ENCODE measurements around the gene SOHLH1. TPM values are rescaled to one million over a fixed set of nuclear protein-coding genes. Genes with fewer than 3 reads are reported as not detected.

Gene SOHLH1
- total RNA-seq, 2 experiments from 2014 or later: not detected

DNA sequence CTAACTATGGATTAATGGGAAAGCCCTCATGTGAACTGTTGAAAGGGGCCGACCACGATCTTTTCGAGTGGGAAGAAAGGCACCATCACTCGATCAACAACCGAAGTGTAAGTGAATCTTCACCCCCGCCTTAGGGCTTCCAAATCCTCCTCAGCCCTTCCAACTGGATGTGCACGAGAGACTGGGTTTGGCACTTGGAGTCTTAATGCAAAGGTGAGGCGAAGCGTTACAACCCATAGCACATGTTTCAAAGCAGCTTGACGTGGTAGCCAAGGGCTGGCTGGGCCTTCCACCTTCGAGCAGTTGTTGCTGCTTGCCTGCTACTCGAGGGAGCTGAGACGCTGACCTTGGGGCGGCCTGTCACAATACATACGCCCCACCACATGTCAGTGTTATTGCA, 41.9 kb downstream of the SOHLH1 start:
- Histone ChIP-seq H3K4me2 (ENCODE audit: low read length) (no peak overlapping the region), H3K36me3 (ENCODE audit: insufficient read depth, low read length) (no peaks in the 10 kb centered on the region), H3K79me2 (ENCODE audit: insufficient read depth, low read depth, low read length) (no peaks in the 10 kb centered on the region), H4K20me1 (ENCODE audit: insufficient read depth, low read length) (no peaks in the 10 kb centered on the region), H3K4me3 (ENCODE audit: low read depth, low read length, poor library complexity, severe bottlenecking) (no peak overlapping the region), H3K4me1 (ENCODE audit: insufficient read depth, low read length, poor library complexity, severe bottlenecking) (no peaks in the 10 kb centered on the region), H3K27ac (ENCODE audit: low read depth, low read length, poor library complexity, severe bottlenecking) (no peak overlapping the region), H3K9me2 (ENCODE audit: insufficient read depth, low read length) (no peaks in the 10 kb centered on the region), H2AFZ (ENCODE audit: low read length) (no peak overlapping the region), H3K9me3 (ENCODE audit: low read length) (no peaks in the 10 kb centered on the region)
- intact Hi-C loops (cut with micrococcal nuclease; ENCODE audit: unreplicated experiment): no loop called here
- BruUV-seq (replicated peaks): no TSS peak
- ChIA-PET POLR2A (interaction anchor here (0.5 kb wide), 1 partner anchor 9 kb away, joined by 3 read pairs; no protein-coding TSS in a partner anchor), CTCF (ENCODE audit: unreplicated experiment) (no interaction called here)
- no peak for DNase-seq (ENCODE audit: low spot score)
- no peak for TF ChIP-seq EZH2phosphoT487 (IDR thresholded peaks at IDR 0.05; ENCODE audit: borderline replicate concordance, low read depth, low read length)
- TF ChIP-seq, protein P1, sequence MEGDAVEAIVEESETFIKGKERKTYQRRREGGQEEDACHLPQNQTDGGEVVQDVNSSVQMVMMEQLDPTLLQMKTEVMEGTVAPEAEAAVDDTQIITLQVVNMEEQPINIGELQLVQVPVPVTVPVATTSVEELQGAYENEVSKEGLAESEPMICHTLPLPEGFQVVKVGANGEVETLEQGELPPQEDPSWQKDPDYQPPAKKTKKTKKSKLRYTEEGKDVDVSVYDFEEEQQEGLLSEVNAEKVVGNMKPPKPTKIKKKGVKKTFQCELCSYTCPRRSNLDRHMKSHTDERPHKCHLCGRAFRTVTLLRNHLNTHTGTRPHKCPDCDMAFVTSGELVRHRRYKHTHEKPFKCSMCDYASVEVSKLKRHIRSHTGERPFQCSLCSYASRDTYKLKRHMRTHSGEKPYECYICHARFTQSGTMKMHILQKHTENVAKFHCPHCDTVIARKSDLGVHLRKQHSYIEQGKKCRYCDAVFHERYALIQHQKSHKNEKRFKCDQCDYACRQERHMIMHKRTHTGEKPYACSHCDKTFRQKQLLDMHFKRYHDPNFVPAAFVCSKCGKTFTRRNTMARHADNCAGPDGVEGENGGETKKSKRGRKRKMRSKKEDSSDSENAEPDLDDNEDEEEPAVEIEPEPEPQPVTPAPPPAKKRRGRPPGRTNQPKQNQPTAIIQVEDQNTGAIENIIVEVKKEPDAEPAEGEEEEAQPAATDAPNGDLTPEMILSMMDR (conservative IDR thresholded peaks at IDR 0.05; ENCODE audit: low read length): no peak

DNA sequence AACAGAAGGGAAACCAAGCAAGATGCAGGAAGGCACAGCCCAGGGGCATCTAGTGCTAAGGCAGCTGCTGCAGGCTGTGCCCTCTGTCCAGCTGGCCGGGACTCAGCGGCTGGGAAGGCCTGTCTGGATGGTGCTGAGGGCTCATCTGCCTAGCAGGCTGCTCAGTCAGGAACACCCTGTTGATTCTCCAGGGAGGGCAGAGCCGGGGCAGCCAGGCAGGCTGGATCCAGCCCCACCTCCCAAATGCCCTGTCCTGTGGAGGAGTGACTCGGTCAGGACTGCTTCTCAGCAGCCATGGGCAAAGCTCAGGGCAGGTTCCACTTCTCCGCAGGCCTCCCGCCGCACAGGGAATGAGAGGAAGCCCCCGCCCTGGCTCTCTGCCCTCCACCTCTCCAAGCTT, 44.0 kb downstream of the SOHLH1 start:
- H3K36me3 ChIP-seq (ENCODE audit: insufficient read depth, low read length): no peaks in the 10 kb centered on the region
- no peak overlapping the region for H2AFZ ChIP-seq (ENCODE audit: low read length)
- H3K9me3 ChIP-seq (ENCODE audit: low read length): 0 out of 2 replicates have a peak, but pooled peaks cover under 1% of the 10 kb centered on the region
- no peak overlapping the region for H3K27ac ChIP-seq (ENCODE audit: low read depth, low read length, poor library complexity, severe bottlenecking)
- intact Hi-C loops (cut with micrococcal nuclease; ENCODE audit: unreplicated experiment): no loop called here
- no peaks in the 10 kb centered on the region for H3K9me2 ChIP-seq (ENCODE audit: insufficient read depth, low read length)
- no peak overlapping the region for H3K4me2 ChIP-seq (ENCODE audit: low read length)
- H4K20me1 ChIP-seq (ENCODE audit: insufficient read depth, low read length): no peaks in the 10 kb centered on the region
- TF ChIP-seq, protein P1 (conservative IDR thresholded peaks at IDR 0.05; ENCODE audit: low read length): no peak
- TF ChIP-seq EZH2phosphoT487 (IDR thresholded peaks at IDR 0.05; ENCODE audit: borderline replicate concordance, low read depth, low read length): no peak
- ChIA-PET POLR2A (interaction anchor here (0.6 kb wide), 1 partner anchor 950 kb away, joined by 3 read pairs; no protein-coding TSS in a partner anchor), CTCF (ENCODE audit: unreplicated experiment) (no interaction called here)
- no peak for DNase-seq (ENCODE audit: low spot score)
- H3K4me1 ChIP-seq (ENCODE audit: insufficient read depth, low read length, poor library complexity, severe bottlenecking): no peaks in the 10 kb centered on the region
- no peak overlapping the region for H3K4me3 ChIP-seq (ENCODE audit: low read depth, low read length, poor library complexity, severe bottlenecking)
- no TSS peak for BruUV-seq (replicated peaks)
- no peaks in the 10 kb centered on the region for H3K79me2 ChIP-seq (ENCODE audit: insufficient read depth, low read depth, low read length)

DNA sequence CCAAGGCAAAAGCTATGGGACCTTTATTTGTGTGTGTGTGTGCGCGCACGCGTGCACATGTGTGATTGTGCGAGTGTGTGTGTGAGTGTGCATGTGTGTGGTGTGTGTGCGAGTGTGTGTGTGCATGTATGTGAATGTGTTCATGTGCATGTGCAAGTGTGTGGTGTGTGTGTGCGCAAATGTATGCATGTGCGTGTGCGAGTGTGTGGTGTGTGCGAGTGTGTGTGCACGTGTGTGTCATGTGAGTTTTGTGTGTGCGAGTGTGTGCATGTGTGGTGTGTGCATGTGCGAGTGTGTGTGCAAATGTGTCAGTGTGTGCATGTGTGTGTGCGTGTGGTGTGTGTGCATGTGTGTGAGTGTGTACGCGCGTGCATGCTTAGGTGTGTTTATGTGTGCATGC, 48.9 kb downstream of the SOHLH1 start:
- Histone ChIP-seq H3K27ac (ENCODE audit: low read depth, low read length, poor library complexity, severe bottlenecking) (no peak overlapping the region), H2AFZ (ENCODE audit: low read length) (no peak overlapping the region), H3K4me1 (ENCODE audit: insufficient read depth, low read length, poor library complexity, severe bottlenecking) (no peaks in the 10 kb centered on the region), H3K79me2 (ENCODE audit: insufficient read depth, low read depth, low read length) (no peaks in the 10 kb centered on the region), H3K4me2 (ENCODE audit: low read length) (no peak overlapping the region), H3K36me3 (ENCODE audit: insufficient read depth, low read length) (no peaks in the 10 kb centered on the region), H3K9me3 (ENCODE audit: low read length) (peaks cover 41% of the 10 kb centered on the region), H3K9me2 (ENCODE audit: insufficient read depth, low read length) (no peaks in the 10 kb centered on the region), H3K4me3 (ENCODE audit: low read depth, low read length, poor library complexity, severe bottlenecking) (no peak overlapping the region), H4K20me1 (ENCODE audit: insufficient read depth, low read length) (no peaks in the 10 kb centered on the region)
- ChIA-PET POLR2A (no interaction called here), CTCF (ENCODE audit: unreplicated experiment) (no interaction called here)
- BruUV-seq (replicated peaks): no TSS peak
- intact Hi-C loops (cut with micrococcal nuclease; ENCODE audit: unreplicated experiment): no loop called here
- TF ChIP-seq EZH2phosphoT487 (IDR thresholded peaks at IDR 0.05; ENCODE audit: borderline replicate concordance, low read depth, low read length): no peak
- TF ChIP-seq, protein P1 (conservative IDR thresholded peaks at IDR 0.05; ENCODE audit: low read length): no peak
- no peak for DNase-seq (ENCODE audit: low spot score)
